Loucy (cell line): ENCODE results near the gene GABRA6.

Experiments used
- H2AFZ ChIP-seq: fragments of 200-600 bp; sonication (generic); 2 replicates; pipeline ENCODE4 v1.6.0; 2016; ENCODE audit warnings: antibody characterized with exemption, mild to moderate bottlenecking, low read length, moderate library complexity
- H3F3A ChIP-seq: fragments of 200-600 bp; 2 replicates; pipeline ENCODE4 v1.6.0; 2016; ENCODE audit warnings: antibody characterized with exemption, low read depth, mild to moderate bottlenecking
- H3K27me3 ChIP-seq: fragments of 200-600 bp; sonication (generic); 2 replicates; pipeline ENCODE4 v1.6.1; 2014; ENCODE audit warnings: low read length, mild to moderate bottlenecking; ENCODE audit not compliant: insufficient read depth, poor library complexity, severe bottlenecking
- H3K36me3 ChIP-seq: fragments of 200-600 bp; sonication (generic); 2 replicates; pipeline ENCODE4 v1.6.1; 2016; ENCODE audit warnings: low read length; ENCODE audit not compliant: insufficient read depth
- H3K4me1 ChIP-seq: fragments of 200-600 bp; sonication (generic); 2 replicates; pipeline ENCODE4 v1.5.1; 2014; ENCODE audit warnings: low read length, mild to moderate bottlenecking; ENCODE audit not compliant: insufficient read depth, poor library complexity, severe bottlenecking
- H3K4me2 ChIP-seq: fragments of 200-600 bp; sonication (generic); 2 replicates; pipeline ENCODE4 v1.6.0; 2014; ENCODE audit warnings: antibody characterized with exemption, low read length, low read depth, mild to moderate bottlenecking; ENCODE audit not compliant: poor library complexity, severe bottlenecking
- H3K4me3 ChIP-seq: fragments of 200-600 bp; sonication (generic); 2 replicates; pipeline ENCODE4 v1.5.1; 2014; ENCODE audit warnings: low read length, mild to moderate bottlenecking, mixed read lengths; ENCODE audit not compliant: poor library complexity, severe bottlenecking
- H3K79me2 ChIP-seq: fragments of 200-600 bp; sonication (generic); 2 replicates; pipeline ENCODE4 v1.6.1; 2014; ENCODE audit warnings: low read length; ENCODE audit not compliant: insufficient read depth
- H3K9ac ChIP-seq: fragments of 200-600 bp; sonication (generic); 2 replicates; pipeline ENCODE4 v1.6.0; 2014; ENCODE audit warnings: mild to moderate bottlenecking, low read depth, low read length, moderate library complexity; ENCODE audit not compliant: poor library complexity, severe bottlenecking
- H3K9me2 ChIP-seq: fragments of 200-600 bp; sonication (generic); replicated peaks from 2 replicates; pipeline ENCODE4 v1.6.1; 2016; ENCODE audit warnings: low read depth, low read length, mixed read lengths
- H3K9me3 ChIP-seq: fragments of 200-600 bp; sonication (generic); 2 replicates; pipeline ENCODE4 v1.6.1; 2014; ENCODE audit warnings: mild to moderate bottlenecking, antibody characterized with exemption, low read length, low read depth; ENCODE audit not compliant: insufficient read depth
- H4K20me1 ChIP-seq: fragments of 200-600 bp; sonication (generic); 2 replicates; pipeline ENCODE4 v1.6.0; 2014; ENCODE audit warnings: antibody characterized with exemption, low read length, mild to moderate bottlenecking; ENCODE audit not compliant: insufficient read depth, poor library complexity, severe bottlenecking
- EZH2phosphoT487 ChIP-seq: fragments of 200-600 bp; IDR thresholded peaks from 2 replicates; pipeline ENCODE4 v1.6.1; 2018; ENCODE audit warnings: antibody characterized with exemption, mild to moderate bottlenecking, moderate library complexity, borderline replicate concordance
- TF ChIP-seq, protein P1 (sequence below): fragments of 200-600 bp; sonication (generic); conservative IDR thresholded peaks from 2 replicates; pipeline ENCODE4 v1.5.1; 2014; ENCODE audit warnings: mild to moderate bottlenecking, antibody characterized with exemption, low read length

GABRA6 gene

GRCh38 chr5:161685461-161685860, at the start of gene GABRA6:
Gene GABRA6, plus strand, starts transcription at chr5:161685721. Its CDS starts 269 bp downstream, at chr5:161685990.
- Histone ChIP-seq H3K27me3 (no peaks in the 10 kb centered on the region), H2AFZ (no peak within 1 kb of the TSS), H3F3A (no peaks in the 10 kb centered on the region), H3K79me2 (no peaks in the 10 kb centered on the region), H3K9me3 (no peaks in the 10 kb centered on the region), H3K4me3 (no peak within 1 kb of the TSS), H3K9ac (no peak within 1 kb of the TSS), H3K9me2 (no peaks in the 10 kb centered on the region), H3K36me3 (no peaks in the 10 kb centered on the region), H3K4me1 (no peaks in the 10 kb centered on the region), H3K4me2 (no peak within 1 kb of the TSS), H4K20me1 (no peaks in the 10 kb centered on the region)
- TF ChIP-seq EZH2phosphoT487 = no peak
- TF ChIP-seq, protein P1, sequence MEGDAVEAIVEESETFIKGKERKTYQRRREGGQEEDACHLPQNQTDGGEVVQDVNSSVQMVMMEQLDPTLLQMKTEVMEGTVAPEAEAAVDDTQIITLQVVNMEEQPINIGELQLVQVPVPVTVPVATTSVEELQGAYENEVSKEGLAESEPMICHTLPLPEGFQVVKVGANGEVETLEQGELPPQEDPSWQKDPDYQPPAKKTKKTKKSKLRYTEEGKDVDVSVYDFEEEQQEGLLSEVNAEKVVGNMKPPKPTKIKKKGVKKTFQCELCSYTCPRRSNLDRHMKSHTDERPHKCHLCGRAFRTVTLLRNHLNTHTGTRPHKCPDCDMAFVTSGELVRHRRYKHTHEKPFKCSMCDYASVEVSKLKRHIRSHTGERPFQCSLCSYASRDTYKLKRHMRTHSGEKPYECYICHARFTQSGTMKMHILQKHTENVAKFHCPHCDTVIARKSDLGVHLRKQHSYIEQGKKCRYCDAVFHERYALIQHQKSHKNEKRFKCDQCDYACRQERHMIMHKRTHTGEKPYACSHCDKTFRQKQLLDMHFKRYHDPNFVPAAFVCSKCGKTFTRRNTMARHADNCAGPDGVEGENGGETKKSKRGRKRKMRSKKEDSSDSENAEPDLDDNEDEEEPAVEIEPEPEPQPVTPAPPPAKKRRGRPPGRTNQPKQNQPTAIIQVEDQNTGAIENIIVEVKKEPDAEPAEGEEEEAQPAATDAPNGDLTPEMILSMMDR = no peak

DNA sequence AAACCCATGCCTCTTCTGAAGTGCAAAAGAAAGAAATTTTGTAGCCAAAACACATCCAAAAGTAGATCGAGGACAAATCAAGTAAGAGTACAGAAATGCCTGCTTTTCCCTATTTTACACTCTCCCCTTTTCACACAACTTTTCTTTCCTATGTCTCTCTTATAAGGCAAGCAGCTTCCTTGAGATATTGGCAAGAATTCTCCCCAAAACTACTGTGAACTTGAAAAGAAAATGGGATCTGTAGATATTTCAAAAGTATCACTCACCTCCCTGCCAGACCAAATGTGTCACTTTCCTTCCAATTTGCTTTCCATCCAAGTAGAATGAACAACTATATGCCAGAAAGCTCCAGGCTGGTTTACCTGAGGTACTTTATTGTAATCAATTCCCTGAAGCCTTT, 47.9 kb upstream of the GABRA6 start:
- Histone ChIP-seq H3K27me3 (no peaks in the 10 kb centered on the region), H2AFZ (no peak overlapping the region), H3K4me2 (no peak overlapping the region), H3K4me1 (no peaks in the 10 kb centered on the region), H3K9ac (no peak overlapping the region), H3K9me2 (no peaks in the 10 kb centered on the region), H3K36me3 (no peaks in the 10 kb centered on the region), H3F3A (no peaks in the 10 kb centered on the region), H3K4me3 (no peak overlapping the region), H3K79me2 (no peaks in the 10 kb centered on the region), H3K9me3 (no peaks in the 10 kb centered on the region), H4K20me1 (no peaks in the 10 kb centered on the region)
- TF ChIP-seq, protein P1 = no peak
- TF ChIP-seq EZH2phosphoT487 = no peak

DNA sequence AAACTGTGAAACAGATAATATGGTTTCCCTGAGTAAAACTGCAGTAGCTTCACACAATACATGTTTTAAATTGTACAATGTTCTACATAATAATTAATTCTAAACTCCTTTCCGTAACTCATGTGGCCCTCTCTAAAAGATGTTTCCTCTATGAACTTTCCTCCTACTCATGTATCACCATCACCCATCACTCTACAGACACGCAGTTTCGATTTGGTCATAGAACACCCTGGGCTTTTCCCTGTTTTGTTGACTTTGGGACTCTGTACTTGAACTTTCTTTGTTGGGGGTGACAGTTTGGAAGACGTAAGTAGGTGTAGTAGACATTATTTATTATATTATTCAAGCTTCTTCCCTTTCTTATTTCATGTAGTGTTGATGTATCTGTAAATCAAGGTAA, 44.1 kb upstream of the GABRA6 start:
- Histone ChIP-seq H4K20me1 (no peaks in the 10 kb centered on the region), H3K9me2 (no peaks in the 10 kb centered on the region), H3K36me3 (no peaks in the 10 kb centered on the region), H3K9ac (no peak overlapping the region), H3K79me2 (no peaks in the 10 kb centered on the region), H3F3A (no peaks in the 10 kb centered on the region), H2AFZ (no peak overlapping the region), H3K27me3 (no peaks in the 10 kb centered on the region), H3K4me3 (no peak overlapping the region), H3K4me2 (no peak overlapping the region), H3K4me1 (no peaks in the 10 kb centered on the region), H3K9me3 (no peaks in the 10 kb centered on the region)
- TF ChIP-seq, protein P1 = no peak
- no peak for TF ChIP-seq EZH2phosphoT487
